ENCODE data around the gene MUC22.
A peak's percentile ranks its signal among the peaks of the same experiment; 100 is the strongest.

Gene MUC22

GRCh38 chr6:30981942-30982772 is 28.1 kb upstream of the MUC22 start:
- peak; percentile 81 for DNase-seq (ENCODE audit: low read depth)
- peak overlapping the region; percentile 42 for H3K4me3 ChIP-seq (ENCODE audit: low read depth, low read length)
- peak; percentile 43 for TF ChIP-seq CTCF (conservative IDR thresholded peaks at IDR 0.05; ENCODE audit: low read depth, low read length)

- no peak within 1 kb of the TSS for H3K4me3 ChIP-seq (ENCODE audit: low read depth, low read length)
- no peak for TF ChIP-seq CTCF (conservative IDR thresholded peaks at IDR 0.05; ENCODE audit: low read depth, low read length)
- no peak for DNase-seq (ENCODE audit: low read depth)
These were observed 26.8 kb upstream of the MUC22 start, which contains the start of gene MUC21 for GRCh38 chr6:30983439-30983838. Gene MUC21, plus strand, starts transcription at chr6:30983718. Its CDS starts 241 bp downstream, at chr6:30983959.

GRCh38 chr6:30985490-30985889 is 24.8 kb upstream of the MUC22 start:
- no peak overlapping the region for H3K4me3 ChIP-seq (ENCODE audit: low read depth, low read length)
- TF ChIP-seq CTCF (conservative IDR thresholded peaks at IDR 0.05; ENCODE audit: low read depth, low read length) = no peak
- DNase-seq (ENCODE audit: low read depth) = peak; percentile 13

- no peak overlapping the region for H3K4me3 ChIP-seq (ENCODE audit: low read depth, low read length)
- no peak for TF ChIP-seq CTCF (conservative IDR thresholded peaks at IDR 0.05; ENCODE audit: low read depth, low read length)
- DNase-seq (ENCODE audit: low read depth) = no peak
These were observed 23.0 kb upstream of the MUC22 start for GRCh38 chr6:30987304-30987703.

GRCh38 chr6:30988209-30988825 is 22.0 kb upstream of the MUC22 start:
- no peak overlapping the region for H3K4me3 ChIP-seq (ENCODE audit: low read depth, low read length)
- no peak for TF ChIP-seq CTCF (conservative IDR thresholded peaks at IDR 0.05; ENCODE audit: low read depth, low read length)
- DNase-seq (ENCODE audit: low read depth) = no peak

- DNase-seq (ENCODE audit: low read depth) = no peak
- no peak for TF ChIP-seq CTCF (conservative IDR thresholded peaks at IDR 0.05; ENCODE audit: low read depth, low read length)
- no peak overlapping the region for H3K4me3 ChIP-seq (ENCODE audit: low read depth, low read length)
These were observed 19.7 kb upstream of the MUC22 start for GRCh38 chr6:30990422-30991086.

Measured in choroid plexus epithelial cell (primary cell).